Measurements from ENCODE around the gene TMC8.
"Not testable (repeated sequence)": the region's sequence is repeated elsewhere in the genome, so short reads cannot be mapped to it uniquely, and the experiment has no call there.

The TMC8 gene

GRCh38 chr17:78163881-78164747, 33.5 kb downstream of the TMC8 start:
- peak; percentile 53 for DNase-seq

- no peak for DNase-seq
Observed at GRCh38 chr17:78164748-78165607, 34.4 kb downstream of the TMC8 start.

- no peak for DNase-seq
Observed at GRCh38 chr17:78166416-78166815, 35.8 kb downstream of the TMC8 start.

- DNase-seq: peak; percentile 91
Observed at GRCh38 chr17:78168242-78168902, 37.8 kb downstream of the TMC8 start, which contains the start of gene SYNGR2. Gene SYNGR2 (plus strand): TSS chr17:78168581. CDS start chr17:78168617, 36 bp downstream.

GRCh38 chr17:78168903-78169793, 38.6 kb downstream of the TMC8 start:
- DNase-seq: peak; percentile 68

- DNase-seq: no peak
Observed at GRCh38 chr17:78170692-78171590, 40.4 kb downstream of the TMC8 start.

GRCh38 chr17:78171591-78172248, 41.1 kb downstream of the TMC8 start:
- not testable (repeated sequence) for DNase-seq

GRCh38 chr17:78172249-78173051, 41.9 kb downstream of the TMC8 start:
- DNase-seq: no peak

GRCh38 chr17:78173097-78173715, 42.6 kb downstream of the TMC8 start:
- DNase-seq: no peak

GRCh38 chr17:78174346-78174869, 43.8 kb downstream of the TMC8 start:
- DNase-seq: no peak

- no peak for DNase-seq
Observed at GRCh38 chr17:78174870-78175642, 44.5 kb downstream of the TMC8 start.

- DNase-seq: no peak
Observed at GRCh38 chr17:78175643-78175981, 45.0 kb downstream of the TMC8 start.

GRCh38 chr17:78176548-78177025, 46.0 kb downstream of the TMC8 start:
- peak; percentile 74 for DNase-seq

GRCh38 chr17:78179372-78179771, 48.8 kb downstream of the TMC8 start:
- no peak for DNase-seq

GRCh38 chr17:78180083-78180482, 49.5 kb downstream of the TMC8 start:
- DNase-seq: no peak

- DNase-seq: no peak
Observed at GRCh38 chr17:78180508-78180907, 49.9 kb downstream of the TMC8 start.

GRCh38 chr17:78182504-78182903, 51.9 kb downstream of the TMC8 start:
- DNase-seq: no peak

GRCh38 chr17:78183916-78184315, 53.3 kb downstream of the TMC8 start:
- no peak for DNase-seq
